C1 segment of cervical spinal cord (tissue), 14 donors: ENCODE measurements around the gene KCTD4.

ENCODE experiments used
- DNase-seq, 14 donors: peaks; one replicate each; lab custom pipeline; 2025; lab: John Stamatoyannopoulos, UW

Gene KCTD4

GRCh38 chr13:45178349-45179162 lies 22.3 kb downstream of the KCTD4 start:
- DNase-seq: no peak

- no peak for DNase-seq
These were observed 26.4 kb downstream of the KCTD4 start for GRCh38 chr13:45174478-45174877.

- DNase-seq: no peak
These were observed 32.3 kb downstream of the KCTD4 start for GRCh38 chr13:45168555-45168930.

DNA sequence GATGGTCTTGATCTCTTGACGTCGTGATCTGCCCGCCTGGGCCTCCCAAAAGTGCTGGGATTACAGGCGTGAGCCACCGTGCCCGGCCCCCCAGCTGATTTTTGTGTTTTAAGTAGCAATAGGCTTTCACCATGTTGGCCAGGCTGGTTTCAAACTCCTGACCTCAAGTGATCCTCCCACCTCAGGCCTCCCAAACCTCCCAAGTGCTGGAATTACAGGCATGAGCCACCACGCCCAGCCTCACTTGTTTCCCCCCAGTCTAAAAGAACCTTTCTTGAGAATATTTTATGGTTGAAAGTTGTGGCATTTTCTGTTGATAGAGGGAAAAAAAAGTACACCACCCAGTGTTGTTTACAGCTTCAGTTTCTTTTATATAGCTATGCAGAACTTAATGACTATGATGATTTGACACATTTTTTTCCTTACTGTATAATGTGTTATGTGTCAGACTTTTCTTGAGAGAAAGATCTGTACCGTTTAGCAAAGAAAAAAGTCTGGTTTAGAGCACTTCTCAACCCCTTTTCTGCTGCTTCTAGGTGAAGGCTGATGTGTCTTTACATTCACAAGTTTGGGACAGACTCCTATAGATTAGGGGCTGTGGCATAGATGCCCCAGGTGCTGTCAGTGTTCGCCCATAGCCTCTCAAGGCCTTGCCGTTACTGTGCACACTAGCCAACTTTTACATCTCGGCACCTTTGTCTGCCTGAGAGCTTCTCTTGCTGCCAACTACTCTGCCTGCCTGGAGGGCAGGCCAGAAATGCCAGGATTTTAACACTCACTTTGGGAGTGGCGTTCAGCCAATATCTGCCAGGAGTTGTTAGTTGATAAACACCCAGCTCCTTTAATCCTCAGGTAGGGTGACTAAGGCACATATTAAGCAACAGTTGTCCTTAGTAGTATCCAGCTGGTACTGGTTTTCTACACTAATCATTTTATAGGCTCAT lies 33.0 kb downstream of the KCTD4 start:
- DNase-seq: no peak

DNA sequence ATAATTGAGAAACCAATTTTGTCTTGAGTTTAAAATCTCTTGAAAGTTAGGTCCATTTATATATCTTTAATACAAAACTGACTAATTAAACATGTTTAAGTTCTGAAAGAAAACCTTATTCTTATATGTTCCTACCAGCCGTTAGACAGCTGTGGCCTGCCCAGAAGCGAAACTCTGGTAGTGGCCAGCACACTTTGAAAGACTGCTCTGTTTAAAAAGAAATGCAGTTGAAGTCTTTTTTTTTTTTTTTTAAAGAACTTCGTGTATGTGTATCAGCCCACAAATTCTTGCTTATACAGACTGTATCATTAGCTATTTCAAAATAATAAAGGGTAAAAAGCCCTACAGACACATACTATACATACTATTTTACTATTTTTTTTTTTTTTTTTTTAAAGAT lies 34.0 kb downstream of the KCTD4 start:
- DNase-seq: no peak

DNA sequence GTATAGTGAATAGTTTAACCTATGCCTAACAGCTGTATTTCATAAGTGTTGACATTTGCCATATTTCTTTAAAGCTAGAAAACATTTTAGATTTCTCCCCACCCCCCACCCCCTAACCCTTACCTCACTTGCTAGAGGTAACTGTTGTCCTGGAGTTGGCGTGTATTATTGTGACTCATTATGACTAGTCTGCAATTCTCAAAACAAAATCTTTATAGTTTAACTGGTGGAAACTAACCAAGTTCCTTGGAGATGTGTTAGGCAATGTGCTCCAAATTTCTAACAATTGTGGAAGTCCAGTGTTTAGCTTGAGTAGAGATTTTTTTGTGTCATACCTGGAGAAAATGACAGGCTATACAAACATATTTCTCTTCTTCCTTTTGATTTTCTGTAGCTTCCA lies 38.0 kb downstream of the KCTD4 start:
- DNase-seq: no peak

GRCh38 chr13:45162194-45162593 lies 38.7 kb downstream of the KCTD4 start:
- DNase-seq: no peak

GRCh38 chr13:45156565-45157361 lies 44.1 kb downstream of the KCTD4 start:
- DNase-seq: no peak

DNA sequence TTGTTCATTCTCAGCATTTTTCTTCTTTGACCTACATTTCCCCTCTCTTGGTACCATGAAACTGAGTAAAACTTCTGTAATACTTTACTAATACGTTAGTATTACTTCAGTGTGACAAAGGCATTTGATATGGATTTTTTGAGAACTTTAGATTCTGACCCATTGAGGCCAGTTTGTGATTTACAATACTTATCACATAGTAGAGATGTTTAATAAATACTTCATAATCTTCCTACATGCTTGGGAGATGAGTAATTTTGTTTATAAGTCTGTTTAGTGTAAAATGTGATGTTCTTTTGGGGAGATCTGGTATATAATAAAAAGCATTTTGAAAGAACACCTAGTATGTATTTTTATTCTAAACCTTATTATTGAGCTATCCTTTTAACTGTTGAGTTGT lies 50.9 kb downstream of the KCTD4 start:
- DNase-seq: no peak

GRCh38 chr13:45143346-45143751 lies 57.5 kb downstream of the KCTD4 start:
- no peak for DNase-seq
